ENCODE results near the gene FOXL1. TPM values are rescaled to one million over a fixed set of nuclear protein-coding genes. Genes with fewer than 3 reads are reported as not detected.

Gene FOXL1
- total RNA-seq, 1 experiment from 2014 or later: 0.11 TPM

DNA sequence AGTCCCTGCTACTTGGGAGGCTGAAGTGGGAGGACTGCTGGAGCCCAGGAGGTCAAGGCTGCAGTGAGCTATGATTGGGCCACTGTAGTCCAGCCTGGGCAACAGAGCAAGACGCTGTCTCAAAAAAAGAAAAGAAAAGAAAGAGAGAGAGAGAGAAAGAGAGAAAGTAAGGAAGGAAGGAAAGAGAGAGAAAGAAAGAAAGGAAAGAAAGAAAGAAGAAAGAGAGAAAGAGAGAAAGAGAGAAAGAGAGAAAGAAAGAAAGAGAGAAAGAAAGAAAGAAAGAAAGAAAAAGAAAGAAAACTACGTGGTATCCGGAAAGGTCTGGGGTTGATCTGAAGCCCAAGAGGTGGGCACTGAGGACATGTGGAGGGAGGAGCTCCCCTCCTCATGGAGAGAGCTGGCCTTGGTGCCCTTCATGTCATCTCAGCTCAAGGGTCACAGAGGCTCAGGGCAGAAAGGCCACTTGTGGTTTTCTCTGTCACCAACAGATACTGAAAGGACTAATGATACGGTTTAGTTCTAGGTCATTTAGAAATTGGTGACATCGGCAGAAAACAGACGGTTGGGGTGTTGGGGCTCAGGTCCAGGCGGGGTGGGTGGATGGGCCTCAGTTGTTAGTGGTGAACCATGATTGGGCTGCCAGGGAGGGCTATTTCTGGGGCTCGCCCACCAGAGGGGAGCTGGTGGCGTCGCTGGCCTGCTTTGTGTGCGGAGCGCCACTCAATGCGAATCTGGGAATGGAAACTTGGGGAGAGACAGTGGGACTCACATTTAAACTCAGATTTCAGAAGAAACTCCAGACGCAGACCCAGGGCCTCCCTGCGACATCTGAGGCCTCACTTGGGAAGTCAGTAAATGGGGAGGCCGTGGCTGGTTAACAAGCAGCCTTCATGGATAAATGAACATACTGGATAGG lies 44.6 kb downstream of the FOXL1 start:
- Histone ChIP-seq H3K4me3 (ENCODE audit: low read depth, low read length) (no peak overlapping the region), H3K27me3 (replicated peaks; ENCODE audit: control insufficient read depth, insufficient read depth, low read length) (no peaks in the 10 kb centered on the region), H3K9me3 (no peaks in the 10 kb centered on the region; the same call in 1 of the 2 replicates), H3K36me3 (ENCODE audit: control insufficient read depth, insufficient read depth, low read length) (no peaks in the 10 kb centered on the region), H3K4me1 (no peaks in the 10 kb centered on the region)
- Mint-ChIP-seq H3K4me3 (ENCODE audit: unreplicated experiment) (no peak overlapping the region), H3K27me3 (ENCODE audit: insufficient read depth, unreplicated experiment) (peaks cover 13% of the 10 kb centered on the region), H3K27ac (ENCODE audit: unreplicated experiment) (no peak overlapping the region), H3K4me1 (ENCODE audit: low read depth, unreplicated experiment) (no peaks in the 10 kb centered on the region), H3K9me3 (ENCODE audit: unreplicated experiment) (no peaks in the 10 kb centered on the region), H3K36me3 (ENCODE audit: insufficient read depth, unreplicated experiment) (no peaks in the 10 kb centered on the region)
- DNase-seq: no peak
- CTCF ChIA-PET: no interaction called here
- POLR2A ChIA-PET: no interaction called here
- TF ChIP-seq, protein P1, sequence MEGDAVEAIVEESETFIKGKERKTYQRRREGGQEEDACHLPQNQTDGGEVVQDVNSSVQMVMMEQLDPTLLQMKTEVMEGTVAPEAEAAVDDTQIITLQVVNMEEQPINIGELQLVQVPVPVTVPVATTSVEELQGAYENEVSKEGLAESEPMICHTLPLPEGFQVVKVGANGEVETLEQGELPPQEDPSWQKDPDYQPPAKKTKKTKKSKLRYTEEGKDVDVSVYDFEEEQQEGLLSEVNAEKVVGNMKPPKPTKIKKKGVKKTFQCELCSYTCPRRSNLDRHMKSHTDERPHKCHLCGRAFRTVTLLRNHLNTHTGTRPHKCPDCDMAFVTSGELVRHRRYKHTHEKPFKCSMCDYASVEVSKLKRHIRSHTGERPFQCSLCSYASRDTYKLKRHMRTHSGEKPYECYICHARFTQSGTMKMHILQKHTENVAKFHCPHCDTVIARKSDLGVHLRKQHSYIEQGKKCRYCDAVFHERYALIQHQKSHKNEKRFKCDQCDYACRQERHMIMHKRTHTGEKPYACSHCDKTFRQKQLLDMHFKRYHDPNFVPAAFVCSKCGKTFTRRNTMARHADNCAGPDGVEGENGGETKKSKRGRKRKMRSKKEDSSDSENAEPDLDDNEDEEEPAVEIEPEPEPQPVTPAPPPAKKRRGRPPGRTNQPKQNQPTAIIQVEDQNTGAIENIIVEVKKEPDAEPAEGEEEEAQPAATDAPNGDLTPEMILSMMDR (IDR thresholded peaks at IDR 0.05; ENCODE audit: insufficient read depth in 1 of 2, low read depth in 1 of 2, low read length in 1 of 2, severe bottlenecking in 1 of 2, unreplicated experiment in 1 of 2): no peak
- no TSS peak for BruUV-seq (replicated peaks)
- intact Hi-C loops (cut with micrococcal nuclease; ENCODE audit: unreplicated experiment): no loop called here

DNA sequence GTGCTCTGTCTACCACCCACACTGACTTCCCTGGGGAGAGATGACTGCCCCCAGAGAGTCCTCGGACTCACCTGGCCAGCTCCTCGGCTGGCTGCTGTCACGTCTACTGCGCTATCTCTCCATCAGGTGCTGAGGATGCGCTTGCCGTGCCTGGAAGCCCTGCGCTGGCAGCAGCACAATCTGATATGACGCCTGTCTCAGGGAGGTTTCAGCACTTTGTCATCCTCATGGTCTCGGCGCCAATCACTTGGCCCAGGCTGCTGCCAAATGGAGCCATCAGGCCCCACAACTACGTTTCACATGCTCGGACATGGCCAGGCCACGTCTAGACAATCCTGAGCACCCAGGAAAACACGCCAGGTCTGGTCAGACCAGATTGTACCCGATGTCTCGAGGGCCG lies 46.7 kb downstream of the FOXL1 start:
- ChIA-PET CTCF (no interaction called here), POLR2A (no interaction called here)
- TF ChIP-seq, protein P1 (IDR thresholded peaks at IDR 0.05; ENCODE audit: insufficient read depth in 1 of 2, low read depth in 1 of 2, low read length in 1 of 2, severe bottlenecking in 1 of 2, unreplicated experiment in 1 of 2): no peak
- no TSS peak for BruUV-seq (replicated peaks)
- intact Hi-C loops (cut with micrococcal nuclease; ENCODE audit: unreplicated experiment): no loop called here
- Histone ChIP-seq H3K4me3 (ENCODE audit: low read depth, low read length) (no peak overlapping the region), H3K4me1 (no peaks in the 10 kb centered on the region), H3K36me3 (ENCODE audit: control insufficient read depth, insufficient read depth, low read length) (no peaks in the 10 kb centered on the region), H3K27me3 (replicated peaks; ENCODE audit: control insufficient read depth, insufficient read depth, low read length) (no peaks in the 10 kb centered on the region), H3K9me3 (no peaks in the 10 kb centered on the region; the same call in 1 of the 2 replicates)
- H3K9me3 Mint-ChIP-seq (ENCODE audit: unreplicated experiment): no peaks in the 10 kb centered on the region
- DNase-seq: no peak
- peaks cover 16% of the 10 kb centered on the region for H3K27me3 Mint-ChIP-seq (ENCODE audit: insufficient read depth, unreplicated experiment)
- no peaks in the 10 kb centered on the region for H3K4me1 Mint-ChIP-seq (ENCODE audit: low read depth, unreplicated experiment)
- no peak overlapping the region for H3K27ac Mint-ChIP-seq (ENCODE audit: unreplicated experiment)
- H3K36me3 Mint-ChIP-seq (ENCODE audit: insufficient read depth, unreplicated experiment): no peaks in the 10 kb centered on the region
- no peak overlapping the region for H3K4me3 Mint-ChIP-seq (ENCODE audit: unreplicated experiment)

DNA sequence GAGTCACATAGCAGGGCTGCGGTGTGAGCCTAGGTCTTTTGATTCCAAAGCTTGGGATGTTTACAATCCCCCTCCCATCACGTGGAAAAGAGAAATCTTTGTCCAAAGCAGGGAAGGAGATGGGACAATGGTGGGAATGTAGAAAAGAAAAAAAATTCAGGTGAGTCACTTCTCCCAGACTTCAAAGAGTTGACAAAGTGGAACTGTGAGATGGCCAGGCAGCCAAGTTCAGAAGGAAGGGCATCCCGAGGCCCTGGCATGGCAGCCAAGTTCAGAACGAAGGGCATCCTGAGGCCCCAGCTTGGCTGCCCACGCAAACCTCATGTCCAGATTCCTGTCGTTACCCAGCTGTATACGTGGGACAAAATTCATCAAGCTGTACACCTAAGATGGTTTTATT lies 47.5 kb downstream of the FOXL1 start:
- TF ChIP-seq, protein P1 (IDR thresholded peaks at IDR 0.05; ENCODE audit: insufficient read depth in 1 of 2, low read depth in 1 of 2, low read length in 1 of 2, severe bottlenecking in 1 of 2, unreplicated experiment in 1 of 2): no peak
- no peaks in the 10 kb centered on the region for H3K9me3 Mint-ChIP-seq (ENCODE audit: unreplicated experiment)
- no peaks in the 10 kb centered on the region for H3K4me1 Mint-ChIP-seq (ENCODE audit: low read depth, unreplicated experiment)
- ChIA-PET CTCF (no interaction called here), POLR2A (no interaction called here)
- no TSS peak for BruUV-seq (replicated peaks)
- H3K4me3 Mint-ChIP-seq (ENCODE audit: unreplicated experiment): no peak overlapping the region
- Histone ChIP-seq H3K27me3 (replicated peaks; ENCODE audit: control insufficient read depth, insufficient read depth, low read length) (no peaks in the 10 kb centered on the region), H3K4me3 (ENCODE audit: low read depth, low read length) (no peak overlapping the region), H3K9me3 (no peaks in the 10 kb centered on the region), H3K36me3 (ENCODE audit: control insufficient read depth, insufficient read depth, low read length) (no peaks in the 10 kb centered on the region), H3K4me1 (no peaks in the 10 kb centered on the region)
- H3K27me3 Mint-ChIP-seq (ENCODE audit: insufficient read depth, unreplicated experiment): peaks cover 17% of the 10 kb centered on the region
- intact Hi-C loops (cut with micrococcal nuclease; ENCODE audit: unreplicated experiment): no loop called here
- no peak overlapping the region for H3K27ac Mint-ChIP-seq (ENCODE audit: unreplicated experiment)
- DNase-seq: no peak
- H3K36me3 Mint-ChIP-seq (ENCODE audit: insufficient read depth, unreplicated experiment): no peaks in the 10 kb centered on the region

Measured in Caco-2 (cell line).